Urinary bladder (tissue), 4 donors: ENCODE results near the gene GSX1. TPM values are rescaled to one million over a fixed set of nuclear protein-coding genes. Genes with fewer than 3 reads are reported as not detected.
"Not testable (repeated sequence)": the region's sequence is repeated elsewhere in the genome, so short reads cannot be mapped to it uniquely, and the experiment has no call there.

Experiments
- DNase-seq: peaks from one replicate; pipeline ENCODE4 v3.0.0-alpha.2; 2015; ENCODE audit errors: extremely low spot score
- H3K27ac ChIP-seq: one replicate; pipeline ENCODE4 v1.5.1; 2013; ENCODE audit warnings: low read depth, mild to moderate bottlenecking, moderate library complexity
- H3K36me3 ChIP-seq: one replicate; pipeline ENCODE4 v1.6.1; 2013; ENCODE audit warnings: mild to moderate bottlenecking, moderate library complexity; ENCODE audit not compliant: insufficient read depth
- H3K4me1 ChIP-seq: one replicate; pipeline ENCODE4 v1.6.1; 2013; ENCODE audit warnings: mild to moderate bottlenecking, moderate library complexity; ENCODE audit not compliant: insufficient read depth
- H3K4me3 ChIP-seq: one replicate; pipeline ENCODE4 v1.5.1; 2013; ENCODE audit warnings: low read depth, low read length
- WGBS: extraction: QIAGEN DNeasy Blood & Tissue Kit; methylation state at CpG from one replicate; pipeline ENCODE4 v1.1.7; 2013; 5-methylcytosine and 5-hydroxymethylcytosine counted together
- polyA plus RNA-seq: library from polyadenylated mRNA; stranded (reverse); fragments of 200-250 nt; gene quantifications from one replicate; pipeline ENCODE4 v1.2.3, GENCODE V29; 2013
- total RNA-seq: library from RNA; depleted of rRNA; stranded (reverse); fragments of >200 nt; gene quantifications from one replicate; pipeline ENCODE4 v1.2.3, GENCODE V29; 2014
- donor health status: healthy with polysubstance abuse.
- donor health status: healthy.

The GSX1 gene
- total RNA-seq (not detected), polyA plus RNA-seq (not detected)

- Histone ChIP-seq H3K36me3 (no peaks in the 10 kb centered on the region), H3K4me1 (peaks cover 5% of the 10 kb centered on the region), H3K27ac (no peak within 1 kb of the TSS), H3K4me3 (peak within 1 kb of the TSS; percentile 32)
- WGBS: 2% methylated on average over 87 of the region's 87 CpGs
- no peak for DNase-seq
These were observed at the start of gene GSX1 for GRCh38 chr13:27792393-27793218. Gene GSX1, plus strand, starts transcription at chr13:27792483. Its CDS starts 208 bp downstream, at chr13:27792691.

- Histone ChIP-seq H3K27ac (no peak overlapping the region), H3K4me3 (no peak overlapping the region)
- WGBS: 26% methylated on average over 7 of the region's 7 CpGs
These were observed 47.5 kb upstream of the GSX1 start for GRCh38 chr13:27744801-27745200.

GRCh38 chr13:27745301-27745700 is 47.0 kb upstream of the GSX1 start:
- WGBS: 82% methylated on average over 5 of the region's 5 CpGs
- H3K36me3 ChIP-seq: no peaks in the 10 kb centered on the region

More at GRCh38 chr13:27744801-27745200, 47.5 kb upstream of the GSX1 start:
- DNase-seq: no peak
- H3K4me1 ChIP-seq: no peaks in the 10 kb centered on the region
- H3K36me3 ChIP-seq: no peaks in the 10 kb centered on the region

GRCh38 chr13:27748143-27748542 is 44.1 kb upstream of the GSX1 start:
- WGBS: 96% methylated on average over 21 of the region's 21 CpGs
- H3K27ac ChIP-seq, DNase-seq, H3K4me1 ChIP-seq, H3K36me3 ChIP-seq, H3K4me3 ChIP-seq: not testable (repeated sequence)

More at GRCh38 chr13:27745301-27745700, 47.0 kb upstream of the GSX1 start:
- no peak overlapping the region for H3K4me3 ChIP-seq
- no peak overlapping the region for H3K27ac ChIP-seq
- H3K4me1 ChIP-seq: no peaks in the 10 kb centered on the region
- no peak for DNase-seq

- DNase-seq: no peak
- H3K4me3 ChIP-seq: no peak overlapping the region
- H3K36me3 ChIP-seq: no peaks in the 10 kb centered on the region
- no peak overlapping the region for H3K27ac ChIP-seq
- 42% methylated on average over 4 of the region's 4 CpGs for WGBS
- H3K4me1 ChIP-seq: no peaks in the 10 kb centered on the region
These were observed 40.2 kb upstream of the GSX1 start for GRCh38 chr13:27751953-27752532.

GRCh38 chr13:27765650-27766049 is 26.6 kb upstream of the GSX1 start:
- 75% methylated on average over 9 of the region's 9 CpGs for WGBS
- H3K4me1 ChIP-seq: no peaks in the 10 kb centered on the region
- no peak overlapping the region for H3K27ac ChIP-seq
- H3K4me3 ChIP-seq: no peak overlapping the region
- DNase-seq: no peak
- no peaks in the 10 kb centered on the region for H3K36me3 ChIP-seq

- Histone ChIP-seq H3K4me3 (no peak overlapping the region), H3K27ac (no peak overlapping the region), H3K4me1 (no peaks in the 10 kb centered on the region), H3K36me3 (no peaks in the 10 kb centered on the region)
- WGBS: 25% methylated on average over 3 of the region's 3 CpGs
- DNase-seq: no peak
These were observed 21.5 kb upstream of the GSX1 start for GRCh38 chr13:27770809-27771208.

GRCh38 chr13:27772651-27773425 is 19.4 kb upstream of the GSX1 start:
- whole genome bisulfite sequencing: 75% methylated on average over 14 of the region's 14 CpGs
- H3K27ac ChIP-seq: no peak overlapping the region
- H3K4me3 ChIP-seq: no peak overlapping the region
- DNase-seq: no peak
- no peaks in the 10 kb centered on the region for H3K4me1 ChIP-seq
- no peaks in the 10 kb centered on the region for H3K36me3 ChIP-seq

- Histone ChIP-seq H3K4me1 (no peaks in the 10 kb centered on the region), H3K27ac (no peak overlapping the region), H3K4me3 (no peak overlapping the region), H3K36me3 (no peaks in the 10 kb centered on the region)
- no peak for DNase-seq
- 82% methylated on average over 8 of the region's 8 CpGs for WGBS
These were observed 18.1 kb upstream of the GSX1 start for GRCh38 chr13:27774169-27774568.

- Histone ChIP-seq H3K4me1 (no peaks in the 10 kb centered on the region), H3K36me3 (no peaks in the 10 kb centered on the region), H3K27ac (no peak overlapping the region), H3K4me3 (no peak overlapping the region)
- DNase-seq: no peak
- WGBS: 84% methylated on average over 2 of the region's 2 CpGs
These were observed 17.6 kb upstream of the GSX1 start for GRCh38 chr13:27774651-27775050.

GRCh38 chr13:27775943-27776342 is 16.3 kb upstream of the GSX1 start:
- H3K4me3 ChIP-seq: no peak overlapping the region
- H3K27ac ChIP-seq: no peak overlapping the region
- no peaks in the 10 kb centered on the region for H3K36me3 ChIP-seq
- DNase-seq: no peak
- 19% methylated on average over 13 of the region's 13 CpGs for WGBS
- no peaks in the 10 kb centered on the region for H3K4me1 ChIP-seq

GRCh38 chr13:27782151-27782550 is 10.1 kb upstream of the GSX1 start:
- H3K27ac ChIP-seq: no peak overlapping the region
- H3K4me3 ChIP-seq: no peak overlapping the region
- 71% methylated on average over 5 of the region's 5 CpGs for WGBS
- no peak for DNase-seq
- no peaks in the 10 kb centered on the region for H3K36me3 ChIP-seq
- H3K4me1 ChIP-seq: no peaks in the 10 kb centered on the region

- no peak for DNase-seq
- Histone ChIP-seq H3K27ac (no peak overlapping the region), H3K4me3 (no peak overlapping the region), H3K4me1 (no peaks in the 10 kb centered on the region), H3K36me3 (no peaks in the 10 kb centered on the region)
- WGBS: 25% methylated on average over 4 of the region's 4 CpGs
These were observed 9.2 kb upstream of the GSX1 start for GRCh38 chr13:27783111-27783510.

- WGBS: 30% methylated on average over 1 of the region's 1 CpG
- Histone ChIP-seq H3K36me3 (no peaks in the 10 kb centered on the region), H3K4me3 (no peak overlapping the region), H3K27ac (no peak overlapping the region), H3K4me1 (peaks cover 5% of the 10 kb centered on the region)
- no peak for DNase-seq
These were observed 4.0 kb upstream of the GSX1 start for GRCh38 chr13:27788271-27788670.
